ENCODE data around the gene TPI1.

Gene TPI1

GRCh38 chr12:6915789-6916285, 48.5 kb downstream of the TPI1 start:
- peak overlapping the region; percentile 62; the same call in 1 of the 2 replicates for H3K9ac ChIP-seq (ENCODE audit: low read depth, low read length)
- peaks cover 15% of the 10 kb centered on the region for H3K36me3 ChIP-seq (ENCODE audit: insufficient read depth, low read length)
- H3K9me3 ChIP-seq (ENCODE audit: control insufficient read depth, insufficient read depth, low read length): no peaks in the 10 kb centered on the region
- peaks cover 40% of the 10 kb centered on the region for H3K4me1 ChIP-seq (ENCODE audit: insufficient read depth, low read length)

- no peaks in the 10 kb centered on the region for H3K9me3 ChIP-seq (ENCODE audit: control insufficient read depth, insufficient read depth, low read length)
- H3K4me1 ChIP-seq (ENCODE audit: insufficient read depth, low read length): peaks cover 40% of the 10 kb centered on the region
- H3K36me3 ChIP-seq (ENCODE audit: insufficient read depth, low read length): peaks cover 15% of the 10 kb centered on the region
- H3K9ac ChIP-seq (ENCODE audit: low read depth, low read length): peak overlapping the region; percentile 2; the same call in 1 of the 2 replicates
These were observed 49.3 kb downstream of the TPI1 start for GRCh38 chr12:6916426-6917200.

GRCh38 chr12:6917491-6918231, 50.3 kb downstream of the TPI1 start:
- no peak overlapping the region for H3K9ac ChIP-seq (ENCODE audit: low read depth, low read length)
- H3K9me3 ChIP-seq (ENCODE audit: control insufficient read depth, insufficient read depth, low read length): no peaks in the 10 kb centered on the region
- H3K36me3 ChIP-seq (ENCODE audit: insufficient read depth, low read length): peaks cover 15% of the 10 kb centered on the region
- H3K4me1 ChIP-seq (ENCODE audit: insufficient read depth, low read length): peaks cover 36% of the 10 kb centered on the region; the same call in 1 of the 2 replicates

- Histone ChIP-seq H3K9ac (ENCODE audit: low read depth, low read length) (no peak overlapping the region), H3K4me1 (ENCODE audit: insufficient read depth, low read length) (peaks cover 27% of the 10 kb centered on the region; the same call in 1 of the 2 replicates), H3K9me3 (ENCODE audit: control insufficient read depth, insufficient read depth, low read length) (no peaks in the 10 kb centered on the region), H3K36me3 (ENCODE audit: insufficient read depth, low read length) (peaks cover 15% of the 10 kb centered on the region)
These were observed 52.3 kb downstream of the TPI1 start for GRCh38 chr12:6919588-6919987.

Data from ES-I3 (cell line).